DMS79 treated with DMSO at 0.1 percent for 48 hours (cell line): ENCODE data around the gene AMIGO2.
"Not testable (repeated sequence)": the region's sequence is repeated elsewhere in the genome, so short reads cannot be mapped to it uniquely, and the experiment has no call there.

Source experiments
- DNase-seq: peaks from one replicate; lab custom pipeline; 2025; lab: John Stamatoyannopoulos, UW

Gene AMIGO2, protein sequence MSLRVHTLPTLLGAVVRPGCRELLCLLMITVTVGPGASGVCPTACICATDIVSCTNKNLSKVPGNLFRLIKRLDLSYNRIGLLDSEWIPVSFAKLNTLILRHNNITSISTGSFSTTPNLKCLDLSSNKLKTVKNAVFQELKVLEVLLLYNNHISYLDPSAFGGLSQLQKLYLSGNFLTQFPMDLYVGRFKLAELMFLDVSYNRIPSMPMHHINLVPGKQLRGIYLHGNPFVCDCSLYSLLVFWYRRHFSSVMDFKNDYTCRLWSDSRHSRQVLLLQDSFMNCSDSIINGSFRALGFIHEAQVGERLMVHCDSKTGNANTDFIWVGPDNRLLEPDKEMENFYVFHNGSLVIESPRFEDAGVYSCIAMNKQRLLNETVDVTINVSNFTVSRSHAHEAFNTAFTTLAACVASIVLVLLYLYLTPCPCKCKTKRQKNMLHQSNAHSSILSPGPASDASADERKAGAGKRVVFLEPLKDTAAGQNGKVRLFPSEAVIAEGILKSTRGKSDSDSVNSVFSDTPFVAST

DNA sequence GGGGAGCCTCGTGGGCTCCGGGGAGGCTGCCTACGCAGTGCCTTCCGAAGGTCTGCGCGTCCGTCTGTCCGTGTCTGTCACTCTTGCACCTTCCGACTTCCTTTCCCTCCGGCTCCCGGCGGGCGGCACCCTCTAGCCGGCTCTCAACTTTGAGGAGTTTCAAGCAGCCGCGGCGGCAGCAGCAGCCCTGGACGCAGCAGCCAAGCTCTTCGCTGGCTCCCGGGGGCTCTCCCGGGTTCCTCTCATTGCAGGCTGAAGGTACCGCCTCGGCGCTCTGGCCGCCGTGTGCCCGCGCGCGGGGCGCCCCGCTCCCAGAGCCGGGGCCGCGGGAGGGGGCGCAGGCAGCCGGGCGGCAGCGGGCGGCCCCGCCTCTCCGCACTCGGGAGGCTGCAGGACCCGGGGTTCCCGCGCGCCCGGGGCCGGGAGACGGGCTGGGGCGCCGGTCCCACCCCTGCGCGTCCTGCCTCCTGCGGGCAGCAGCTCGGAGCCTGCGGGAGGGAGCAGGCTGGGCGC, at the start of gene AMIGO2, which contains the start of gene PCED1B:
Gene AMIGO2, minus strand, starts transcription at position 492 of the 513 bp plus-strand sequence. CDS start 957 bp downstream, outside the sequence.
Gene PCED1B, plus strand, starts transcription at position 154 of the 513 bp plus-strand sequence. CDS start 155,443 bp downstream, outside the sequence.
- DNase-seq, result peak; percentile 9

DNA sequence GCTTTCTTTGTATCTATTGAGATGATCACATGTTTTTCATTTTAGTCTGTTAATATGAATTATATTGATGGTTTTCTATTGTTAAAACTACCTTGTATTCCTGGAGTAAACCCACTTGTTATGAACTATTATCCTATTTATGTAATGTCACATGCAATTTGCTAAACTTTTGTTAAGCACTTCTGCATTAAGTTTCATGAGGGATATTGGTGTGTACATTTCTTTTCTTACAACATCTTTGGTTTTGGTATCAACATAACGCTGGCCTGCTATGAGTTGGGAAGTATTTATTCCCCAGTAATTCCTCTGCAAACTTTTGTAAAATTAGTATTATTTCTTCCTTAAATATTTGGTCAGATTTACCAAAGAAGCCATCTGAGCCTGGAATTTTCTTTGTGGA, 46.5 kb upstream of the AMIGO2 start:
- DNase-seq, result no peak

DNA sequence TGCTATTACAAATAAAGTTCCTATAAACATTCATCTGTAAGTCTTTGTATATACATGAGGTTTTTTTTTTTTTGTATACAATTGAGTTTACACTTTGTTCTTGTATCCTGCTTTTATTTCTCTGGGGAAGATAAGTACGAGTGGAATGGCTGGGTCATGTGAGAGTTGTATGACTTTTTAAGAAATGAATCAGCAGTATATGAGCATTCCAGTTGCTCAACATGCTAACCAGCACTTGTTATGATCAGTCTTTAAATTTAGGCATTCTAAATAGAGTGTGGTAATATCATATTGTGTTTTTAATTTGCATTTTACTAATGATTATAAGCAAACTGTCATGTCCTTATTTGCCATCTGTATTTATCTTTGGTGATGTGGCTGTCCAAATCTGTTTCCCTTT, 44.7 kb upstream of the AMIGO2 start:
- DNase-seq, result no peak

DNA sequence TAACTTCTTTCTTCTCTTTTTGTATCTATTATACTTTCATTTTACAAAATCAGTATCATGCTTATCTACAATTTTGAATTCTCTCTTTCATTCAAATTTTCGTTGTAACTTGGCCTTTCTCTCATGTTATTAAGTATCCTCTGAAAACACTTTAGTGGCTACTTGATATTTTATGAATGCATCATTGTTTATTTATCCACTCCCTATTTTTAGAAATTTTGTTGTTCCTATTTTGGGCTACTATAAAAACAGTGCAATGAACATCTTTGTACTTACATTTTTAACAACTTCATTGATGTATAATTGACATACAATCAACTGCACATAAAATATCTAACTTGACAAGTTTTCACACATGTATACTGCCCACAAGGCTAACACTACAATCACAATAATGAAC, 44.0 kb upstream of the AMIGO2 start:
- DNase-seq, result no peak

DNA sequence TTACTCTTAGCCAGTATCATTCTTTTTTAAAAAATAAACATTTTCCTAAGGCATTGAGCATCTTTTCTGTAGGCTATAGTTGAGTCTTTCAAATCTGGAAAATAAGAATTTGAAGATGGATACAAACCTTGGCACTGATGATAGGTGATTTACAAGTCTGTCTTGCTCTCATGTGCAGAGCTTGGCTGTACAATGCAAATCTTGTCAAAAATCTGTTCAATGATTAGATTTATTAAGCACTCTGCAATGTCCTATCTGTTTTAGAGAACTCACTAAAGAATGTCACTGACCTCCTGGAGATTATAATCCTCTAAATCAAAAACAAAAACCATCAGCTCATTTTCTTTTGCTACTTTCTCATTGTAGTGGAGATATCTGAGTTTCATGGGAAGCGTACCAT, 42.8 kb upstream of the AMIGO2 start:
- no peak for DNase-seq

DNA sequence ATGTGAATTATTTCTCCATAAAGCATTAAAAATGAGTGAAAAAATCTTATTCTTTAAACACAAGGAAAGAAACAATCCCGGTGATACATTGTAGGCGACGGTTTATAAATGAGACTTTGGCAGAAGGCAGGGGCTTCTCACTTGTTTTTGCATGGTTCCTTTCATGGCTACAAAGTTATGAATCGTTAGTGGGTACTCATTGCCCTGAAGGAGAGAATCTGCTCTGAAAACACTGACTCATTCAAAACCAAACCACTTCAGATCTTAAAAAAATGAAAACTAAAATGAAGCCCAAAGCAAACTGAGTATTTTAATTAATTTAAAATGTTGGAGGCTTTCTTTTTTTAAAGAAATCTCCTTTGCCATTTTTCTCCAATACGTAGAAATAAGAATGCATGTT, 41.4 kb upstream of the AMIGO2 start:
- DNase-seq, result no peak

DNA sequence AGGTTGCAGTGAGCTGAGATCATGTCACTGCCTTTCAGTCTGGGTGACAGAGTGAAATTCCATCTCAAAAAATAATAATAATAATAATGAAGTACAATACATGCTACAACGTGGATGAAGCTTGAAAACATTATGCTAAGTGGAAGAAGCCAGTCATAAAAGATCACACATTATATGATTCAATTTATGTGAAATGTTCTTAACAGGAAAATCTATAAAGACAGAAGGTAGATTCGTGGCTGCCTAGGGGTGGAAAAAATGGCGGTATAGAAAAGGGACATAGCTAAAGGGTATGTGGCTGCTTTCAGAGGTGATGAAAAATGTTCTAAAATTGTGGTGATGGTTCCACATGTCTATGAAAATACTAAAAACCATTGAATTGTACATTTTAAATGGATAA, 41.0 kb upstream of the AMIGO2 start:
- no peak for DNase-seq

DNA sequence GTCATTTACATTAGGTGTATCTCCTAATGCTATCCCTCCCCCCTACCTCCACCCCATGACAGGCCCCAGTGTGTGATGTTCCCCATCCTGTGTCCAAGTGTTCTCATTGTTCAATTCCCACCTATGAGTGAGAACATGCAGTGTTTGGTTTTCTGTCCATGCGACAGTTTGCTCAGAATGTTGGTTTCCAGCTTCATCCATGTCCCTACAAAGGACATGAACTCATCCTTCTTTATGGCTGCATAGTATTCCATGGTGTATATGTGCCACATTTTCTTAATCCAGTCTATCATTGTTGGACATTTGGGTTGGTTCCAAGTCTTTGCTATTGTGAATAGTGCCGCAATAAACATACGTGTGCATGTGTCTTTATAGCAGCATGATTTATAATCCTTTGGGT, 37.5 kb upstream of the AMIGO2 start:
- DNase-seq, result not testable (repeated sequence)

DNA sequence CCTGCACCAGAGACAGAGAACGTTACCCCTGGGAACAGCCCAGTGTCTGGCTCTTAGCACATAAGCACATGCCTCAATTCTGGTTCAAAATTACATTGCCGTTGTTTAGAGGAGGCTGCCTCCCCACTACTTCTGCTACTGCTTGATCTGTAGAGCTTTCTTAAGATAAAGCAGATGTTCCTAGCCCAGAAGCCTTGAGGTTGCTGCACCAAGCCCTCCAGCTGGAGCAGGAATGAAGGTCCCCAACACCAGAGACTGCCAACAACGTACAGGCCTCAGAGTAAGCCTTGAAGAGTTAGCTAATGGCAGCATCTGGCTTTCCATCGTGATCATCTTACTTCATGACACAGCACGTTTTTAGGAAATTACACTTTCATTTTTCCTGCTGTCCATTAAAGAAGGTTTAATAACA, 34.7 kb upstream of the AMIGO2 start:
- DNase-seq, result no peak

DNA sequence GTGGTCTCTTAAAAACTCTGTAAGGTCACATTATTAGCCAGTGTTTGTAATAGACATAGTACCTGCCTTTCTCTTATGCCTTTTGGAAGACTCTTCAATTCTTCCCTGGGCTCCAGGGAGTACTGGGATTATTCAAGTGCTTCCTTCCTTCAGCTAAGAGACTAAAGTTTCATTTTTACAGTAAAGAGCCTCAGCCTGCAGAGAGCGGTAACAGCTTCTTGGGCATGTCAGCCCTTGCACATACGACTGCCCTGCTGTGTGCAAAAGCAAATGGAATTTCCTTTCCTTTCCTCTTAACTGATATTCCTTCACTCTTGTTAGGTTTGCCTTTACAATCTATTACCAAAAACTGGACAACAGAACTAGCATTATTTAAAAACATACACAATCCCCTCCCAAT, 32.9 kb upstream of the AMIGO2 start:
- no peak for DNase-seq

DNA sequence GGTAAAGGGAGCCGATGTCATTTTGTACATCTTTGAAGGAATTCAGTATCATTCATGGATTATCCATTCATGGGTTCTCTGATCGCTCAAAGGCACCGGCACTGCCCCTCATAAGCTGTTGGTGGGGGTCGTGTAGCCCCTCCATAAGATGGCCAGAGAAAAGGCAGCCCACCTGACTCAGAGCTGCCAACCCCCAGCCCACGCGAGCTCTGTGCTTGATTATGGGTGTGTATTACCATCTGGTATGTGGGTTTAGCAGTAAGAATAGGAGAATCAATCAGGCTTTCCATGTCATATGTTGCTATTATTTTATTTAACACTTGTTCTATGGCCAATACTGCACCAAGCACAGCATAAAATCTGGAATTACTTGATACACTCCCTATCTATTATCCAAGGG, 32.1 kb upstream of the AMIGO2 start:
- DNase-seq, result no peak

DNA sequence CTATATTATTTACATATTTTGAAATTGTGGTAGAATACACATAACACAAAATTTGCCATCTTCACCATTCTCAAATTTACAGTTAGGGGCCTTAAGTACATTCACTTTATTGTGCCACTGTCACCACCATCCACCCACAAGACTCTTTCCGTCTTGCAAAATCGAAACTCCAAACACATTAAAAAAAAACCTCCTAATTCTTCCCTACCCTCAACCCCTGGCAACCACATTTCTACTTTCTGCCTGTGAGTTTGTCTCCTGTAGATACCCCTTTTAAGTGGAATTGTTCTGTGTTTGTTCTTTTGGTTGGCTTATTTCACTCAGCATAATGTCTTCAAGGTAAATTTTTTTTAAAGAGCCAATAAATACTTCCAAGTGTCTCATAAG, 31.6 kb upstream of the AMIGO2 start:
- DNase-seq, result no peak

DNA sequence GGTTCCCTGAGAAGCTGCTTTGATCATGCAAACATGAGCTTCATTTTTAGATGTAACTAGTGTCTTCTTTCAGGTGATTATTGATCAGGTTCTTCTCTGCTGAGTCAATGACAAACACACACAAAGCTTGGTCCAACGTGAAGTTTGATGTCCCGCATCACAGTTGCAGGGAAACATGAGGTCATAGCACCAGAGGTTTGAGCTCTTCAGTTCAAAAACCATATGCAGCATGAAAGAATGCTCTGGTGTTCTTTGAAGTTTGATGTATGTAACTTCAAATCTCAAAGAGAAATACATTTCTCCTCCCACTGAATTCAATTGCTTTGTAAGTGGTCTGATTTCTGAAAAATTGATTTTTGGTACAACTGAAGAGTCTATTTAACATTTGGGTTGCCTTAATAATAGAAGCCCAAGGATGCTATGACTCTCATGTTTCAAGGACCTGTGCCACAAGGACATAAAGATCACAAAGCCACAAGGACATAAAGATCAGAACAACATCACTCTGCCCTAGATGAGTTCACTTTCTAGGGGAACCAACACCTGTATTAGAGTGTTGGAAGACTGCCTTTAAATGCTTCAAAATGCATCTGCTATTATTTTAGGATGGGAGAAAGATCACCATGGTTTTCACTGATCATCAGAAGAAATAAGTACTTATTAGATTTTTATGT, 31.1 kb upstream of the AMIGO2 start:
- no peak for DNase-seq

DNA sequence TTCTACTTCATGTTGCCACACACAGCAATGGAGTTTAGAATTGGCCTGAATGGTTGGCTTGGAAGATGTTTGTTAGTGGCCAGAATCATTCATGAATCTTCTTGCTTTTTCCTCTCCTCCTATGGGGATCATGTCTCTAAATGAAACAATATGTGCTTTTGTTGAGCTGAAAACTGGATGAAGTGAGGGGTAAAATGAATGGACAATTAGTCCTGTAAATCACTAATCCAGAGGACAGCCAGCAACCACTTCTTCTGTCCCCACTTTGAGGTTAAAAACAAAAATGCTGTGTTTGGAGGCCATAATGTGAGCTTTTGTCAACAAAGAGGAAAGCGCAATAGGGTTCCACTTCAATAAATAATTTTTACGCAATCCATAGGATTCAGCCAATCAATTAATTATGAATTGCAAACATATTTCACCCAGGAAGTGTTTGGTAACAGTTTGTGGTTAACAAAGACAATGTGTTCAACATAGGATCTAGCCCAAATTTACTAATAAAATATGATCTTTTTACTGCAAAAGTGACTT, 30.3 kb upstream of the AMIGO2 start:
- DNase-seq, result no peak

DNA sequence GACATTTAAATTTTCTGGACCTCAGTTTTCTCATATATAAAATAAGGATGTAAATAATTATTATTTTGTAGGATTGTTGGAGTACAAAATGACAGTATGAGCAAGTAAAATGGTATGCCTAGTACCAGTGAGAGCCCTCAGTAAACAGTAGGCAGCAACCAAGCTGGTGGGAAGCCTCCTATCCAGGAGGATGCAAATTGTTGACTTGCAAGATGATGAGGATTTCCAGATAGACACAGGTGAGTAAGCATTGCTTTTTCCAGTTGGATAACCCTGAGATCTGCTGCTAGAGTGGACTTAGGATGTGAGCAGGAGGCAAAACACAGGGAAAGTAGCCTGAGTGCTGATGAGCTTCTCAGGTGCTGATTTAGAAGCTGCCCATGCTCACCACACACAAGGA, 28.2 kb upstream of the AMIGO2 start:
- no peak for DNase-seq

DNA sequence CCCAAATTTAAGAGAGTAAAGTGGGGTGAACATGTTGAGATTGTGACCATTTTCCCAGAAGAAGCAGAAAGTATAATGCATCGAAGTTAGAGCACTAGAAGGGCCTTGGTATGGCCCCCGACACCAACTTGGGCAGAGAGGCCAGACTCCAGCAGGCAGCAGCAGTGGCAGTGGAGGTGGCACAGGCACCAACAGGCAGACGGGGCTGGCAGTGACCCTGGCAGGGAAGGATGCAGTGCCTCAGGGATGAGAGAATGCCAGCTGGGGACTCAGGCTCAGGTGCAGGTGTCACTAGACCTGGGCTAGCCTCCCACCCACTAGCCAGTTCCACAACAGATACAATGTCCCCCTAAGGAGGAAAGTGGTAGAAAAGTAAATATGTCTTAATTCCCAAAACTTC, 27.7 kb upstream of the AMIGO2 start:
- DNase-seq, result no peak

DNA sequence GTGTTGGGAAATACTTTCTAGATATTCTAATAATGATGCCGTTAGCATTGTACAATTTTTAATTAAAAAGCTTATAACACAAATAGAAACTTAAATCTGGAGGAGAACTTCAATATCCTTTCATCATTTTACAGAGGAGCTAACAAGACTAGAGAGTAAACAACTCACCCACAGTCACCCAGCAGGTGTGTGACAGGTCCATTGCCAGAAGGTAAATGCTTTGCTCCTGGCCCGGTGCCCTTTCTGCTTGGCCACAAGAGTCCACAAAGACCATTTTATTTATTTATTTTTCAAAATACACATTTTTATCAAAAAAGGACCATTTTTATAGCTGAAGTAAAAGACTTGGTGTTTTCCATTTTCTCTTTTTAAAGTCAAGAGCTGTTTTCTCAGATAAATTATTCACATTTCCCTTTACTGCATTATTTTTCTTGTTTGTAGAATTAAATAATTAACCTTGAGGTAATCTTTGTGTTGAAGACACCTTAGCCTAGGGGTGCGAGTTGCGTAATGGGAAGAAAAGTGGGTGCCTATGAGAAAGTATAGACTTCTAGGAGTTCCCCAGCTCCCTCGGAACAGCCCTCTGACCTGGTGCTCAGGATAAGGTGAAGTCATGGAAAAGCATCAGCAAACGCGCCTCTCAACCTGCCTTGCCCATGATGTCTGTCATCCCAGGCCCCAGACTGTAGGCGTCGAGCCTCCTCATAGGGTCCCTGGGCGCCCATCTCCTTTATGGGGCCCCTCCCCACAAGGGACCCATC, 26.3 kb upstream of the AMIGO2 start:
- no peak for DNase-seq

DNA sequence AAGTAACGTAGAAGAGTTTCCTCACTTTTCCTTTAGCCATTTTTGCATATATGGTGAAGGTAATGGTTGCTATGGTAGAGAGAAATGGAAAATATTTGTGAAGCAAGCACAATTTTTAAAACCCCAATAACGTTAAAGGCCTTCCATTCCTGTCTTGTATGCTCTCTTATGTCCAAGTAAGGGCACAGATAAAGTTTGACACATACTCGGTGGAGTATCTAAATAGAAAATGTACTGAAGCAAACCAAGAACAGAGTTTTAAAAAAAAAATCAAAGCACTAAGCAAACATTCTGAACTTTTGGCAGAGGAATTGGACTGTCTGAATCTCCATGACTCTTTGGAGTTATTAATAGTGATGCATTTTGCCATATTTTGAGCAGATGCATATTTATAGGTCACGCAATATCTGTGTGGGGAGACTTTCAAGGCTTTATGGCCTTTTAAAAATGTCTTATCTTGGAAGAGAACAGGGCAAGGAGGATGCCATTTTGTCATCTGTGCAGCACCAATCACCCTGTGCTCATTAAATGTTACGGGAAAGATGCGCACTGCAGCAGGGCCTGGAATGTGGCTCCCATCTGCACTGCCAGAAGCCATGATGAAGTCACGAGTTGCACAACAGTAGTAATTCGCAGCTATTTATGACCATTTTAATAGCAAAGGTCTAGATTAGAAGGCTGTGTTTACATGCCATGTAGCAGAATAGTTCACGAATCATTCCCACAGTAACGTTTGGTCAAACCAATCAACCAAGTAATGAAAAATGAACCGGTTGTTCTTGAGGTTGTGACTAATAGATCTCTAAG, 23.3 kb upstream of the AMIGO2 start:
- no peak for DNase-seq

DNA sequence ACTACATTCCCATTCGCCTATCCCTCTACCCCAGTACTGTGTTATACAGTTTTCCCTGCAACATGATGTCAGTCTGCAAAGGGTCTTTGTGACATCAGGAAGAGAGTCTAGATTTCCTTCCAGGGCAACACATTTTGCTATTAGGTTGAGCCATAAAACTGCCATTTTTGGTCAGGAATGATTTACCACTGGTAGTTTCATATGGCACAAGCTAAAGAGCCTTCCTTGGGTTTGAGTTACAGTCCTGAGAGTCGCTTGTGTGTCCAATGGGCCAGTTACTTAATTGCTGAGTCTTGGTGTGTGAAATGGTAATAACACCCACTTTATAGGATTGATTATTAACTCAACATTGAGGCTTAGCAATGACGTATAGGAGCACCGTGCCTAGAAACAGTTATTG, 22.6 kb upstream of the AMIGO2 start:
- DNase-seq, result no peak

DNA sequence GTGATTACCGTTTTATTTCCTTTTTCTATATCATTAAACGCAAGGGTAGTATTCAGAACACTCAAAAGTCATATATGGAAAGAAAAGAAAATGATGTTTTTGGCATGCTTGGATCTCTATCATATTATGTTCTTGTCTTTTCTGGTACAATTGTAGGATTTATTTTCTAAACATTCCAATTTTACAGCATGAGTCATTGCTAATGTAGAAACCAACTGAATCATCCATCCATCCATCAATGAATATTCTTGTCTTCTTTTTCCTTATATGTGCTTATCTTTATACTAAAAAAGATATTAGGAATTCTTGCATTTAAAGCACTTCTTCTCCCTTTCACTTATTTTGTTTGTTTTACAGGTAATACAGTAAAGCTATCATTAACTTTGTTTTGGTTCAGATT, 20.4 kb upstream of the AMIGO2 start:
- no peak for DNase-seq

DNA sequence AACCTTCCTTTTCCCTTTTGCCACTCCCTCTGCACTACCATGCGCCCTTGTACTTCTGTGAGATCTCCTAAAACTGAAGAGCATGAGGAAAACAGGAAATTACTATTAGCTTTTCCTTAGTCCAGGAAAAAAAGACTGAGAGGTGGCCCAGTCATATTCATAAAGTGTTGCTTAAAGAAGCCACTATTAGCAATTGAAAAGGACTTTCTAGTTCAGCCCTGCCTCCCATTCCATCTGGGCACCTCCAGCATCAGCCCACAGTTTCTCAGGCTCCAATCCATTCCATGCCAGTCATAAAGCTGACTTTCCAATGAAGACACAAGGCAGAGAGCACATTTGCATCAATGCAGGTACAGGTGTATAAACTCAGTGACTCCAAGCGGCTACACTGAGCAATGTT, 19.9 kb upstream of the AMIGO2 start:
- no peak for DNase-seq
